Activated naive CD4-positive, alpha-beta T cell treated with anti-CD3 and anti-CD28 coated beads, Interleukin-2, amount 10 ng/mL, durations not matched to agents 7 days and 5 days (primary cell): Measurements from ENCODE around the gene SMC3.
"Not testable (repeated sequence)": the region's sequence is repeated elsewhere in the genome, so short reads cannot be mapped to it uniquely, and the experiment has no call there.

Experiments
- CTCF ChIA-PET: fragments of 350-600 bp; sonication (Branson Sonifier 250); formaldehyde crosslinking; loops from one replicate; lab custom pipeline; 2021; ENCODE audit warnings: antibody characterized with exemption; lab: Charles Lee
- DNase-seq: peaks from one replicate; pipeline ENCODE4 v3.0.0-alpha.2; 2020
- H3K27ac Mint-ChIP-seq: one replicate; pipeline ENCODE4 v1.8.0; 2021; ENCODE audit warnings: mild to moderate bottlenecking, moderate library complexity, mixed read lengths
- H3K27me3 Mint-ChIP-seq: one replicate; pipeline ENCODE4 v1.8.0; 2021; ENCODE audit warnings: mild to moderate bottlenecking, mixed read lengths
- H3K36me3 Mint-ChIP-seq: one replicate; pipeline ENCODE4 v1.8.0; 2021; ENCODE audit warnings: mixed read lengths
- H3K4me1 Mint-ChIP-seq: one replicate; pipeline ENCODE4 v1.8.0; 2021; ENCODE audit warnings: mixed read lengths
- H3K4me3 Mint-ChIP-seq: one replicate; pipeline ENCODE4 v1.8.0; 2021; ENCODE audit warnings: mild to moderate bottlenecking, moderate library complexity, mixed read lengths
- H3K9me3 Mint-ChIP-seq: one replicate; pipeline ENCODE4 v1.8.0; 2021; ENCODE audit warnings: mixed read lengths

The SMC3 gene

GRCh38 chr10:110612629-110613028, 45.1 kb downstream of the SMC3 start:
- Mint-ChIP-seq H3K4me3 (no peak overlapping the region), H3K27ac (no peak overlapping the region), H3K27me3 (peaks cover 3% of the 10 kb centered on the region), H3K4me1 (peaks cover 29% of the 10 kb centered on the region), H3K36me3 (peaks cover 3% of the 10 kb centered on the region), H3K9me3 (no peaks in the 10 kb centered on the region)
- CTCF ChIA-PET, result interaction anchor here (0.9 to 4.9 kb wide), 5 partner anchors 21 to 68 kb away, joined by 3 to 32 read pairs (median 6); no protein-coding TSS in a partner anchor
- no peak for DNase-seq

GRCh38 chr10:110613341-110613995, 46.0 kb downstream of the SMC3 start:
- H3K4me3 Mint-ChIP-seq, result no peak overlapping the region
- H3K36me3 Mint-ChIP-seq, result peaks cover 2% of the 10 kb centered on the region
- no peaks in the 10 kb centered on the region for H3K9me3 Mint-ChIP-seq
- DNase-seq, result no peak
- H3K4me1 Mint-ChIP-seq, result peaks cover 36% of the 10 kb centered on the region
- peaks cover 3% of the 10 kb centered on the region for H3K27me3 Mint-ChIP-seq
- no peak overlapping the region for H3K27ac Mint-ChIP-seq
- CTCF ChIA-PET, result interaction anchor here (2.3 to 4.9 kb wide), 3 partner anchors 10 to 61 kb away, joined by 5 to 32 read pairs (median 10); no protein-coding TSS in a partner anchor

- Mint-ChIP-seq H3K4me3 (no peak overlapping the region), H3K9me3 (no peaks in the 10 kb centered on the region), H3K27me3 (peaks cover 3% of the 10 kb centered on the region), H3K27ac (no peak overlapping the region), H3K4me1 (peaks cover 36% of the 10 kb centered on the region), H3K36me3 (peaks cover 2% of the 10 kb centered on the region)
- CTCF ChIA-PET, result interaction anchor here (2.3 to 4.9 kb wide), 2 partner anchors 9 to 58 kb away, joined by 5 to 32 read pairs; no protein-coding TSS in a partner anchor
- DNase-seq, result no peak
These were observed 46.6 kb downstream of the SMC3 start for GRCh38 chr10:110613996-110614495.

- no peaks in the 10 kb centered on the region for H3K9me3 Mint-ChIP-seq
These were observed 47.7 kb downstream of the SMC3 start for GRCh38 chr10:110615057-110615747.

GRCh38 chr10:110616493-110617033, 49.1 kb downstream of the SMC3 start:
- Mint-ChIP-seq H3K4me3 (no peak overlapping the region), H3K9me3 (no peaks in the 10 kb centered on the region), H3K4me1 (peaks cover 29% of the 10 kb centered on the region), H3K27ac (no peak overlapping the region), H3K36me3 (no peaks in the 10 kb centered on the region), H3K27me3 (peaks cover 3% of the 10 kb centered on the region)
- DNase-seq, result no peak
- CTCF ChIA-PET, result interaction anchor here (0.8 to 1.6 kb wide), 4 partner anchors 25 to 311 kb away, joined by 3 to 12 read pairs (median 4); no protein-coding TSS in a partner anchor

More at GRCh38 chr10:110615057-110615747, 47.7 kb downstream of the SMC3 start:
- no peak overlapping the region for H3K4me3 Mint-ChIP-seq
- CTCF ChIA-PET, result interaction anchor here (0.5 to 2.3 kb wide), 7 partner anchors 8 to 436 kb away, joined by 3 to 12 read pairs (median 3); no protein-coding TSS in a partner anchor
- H3K27me3 Mint-ChIP-seq, result peaks cover 3% of the 10 kb centered on the region
- H3K4me1 Mint-ChIP-seq, result peaks cover 36% of the 10 kb centered on the region
- no peak for DNase-seq
- H3K27ac Mint-ChIP-seq, result no peak overlapping the region
- no peaks in the 10 kb centered on the region for H3K36me3 Mint-ChIP-seq

- Mint-ChIP-seq H3K4me1 (peaks cover 20% of the 10 kb centered on the region), H3K4me3 (no peak overlapping the region), H3K27ac (peak overlapping the region; percentile 7)
These were observed 50.1 kb downstream of the SMC3 start for GRCh38 chr10:110617425-110618229.

GRCh38 chr10:110618230-110618610, 50.7 kb downstream of the SMC3 start:
- peaks cover 18% of the 10 kb centered on the region for H3K4me1 Mint-ChIP-seq
- no peak overlapping the region for H3K4me3 Mint-ChIP-seq
- H3K9me3 Mint-ChIP-seq, result no peaks in the 10 kb centered on the region
- no peak for DNase-seq
- CTCF ChIA-PET, result no interaction called here
- peaks cover 3% of the 10 kb centered on the region for H3K27me3 Mint-ChIP-seq
- peak overlapping the region; percentile 7 for H3K27ac Mint-ChIP-seq
- no peaks in the 10 kb centered on the region for H3K36me3 Mint-ChIP-seq

More at GRCh38 chr10:110617425-110618229, 50.1 kb downstream of the SMC3 start:
- CTCF ChIA-PET, result interaction anchor here (0.8 to 1.2 kb wide), 2 partner anchors 23 to 64 kb away, joined by 3 to 4 read pairs; no protein-coding TSS in a partner anchor
- H3K27me3 Mint-ChIP-seq, result peaks cover 3% of the 10 kb centered on the region
- no peaks in the 10 kb centered on the region for H3K9me3 Mint-ChIP-seq
- DNase-seq, result peak; percentile 31
- H3K36me3 Mint-ChIP-seq, result no peaks in the 10 kb centered on the region

GRCh38 chr10:110619514-110620397, 52.3 kb downstream of the SMC3 start:
- H3K9me3 Mint-ChIP-seq, result no peaks in the 10 kb centered on the region
- CTCF ChIA-PET, result no interaction called here
- peaks cover 18% of the 10 kb centered on the region for H3K4me1 Mint-ChIP-seq
- DNase-seq, result no peak
- no peak overlapping the region for H3K27ac Mint-ChIP-seq
- peaks cover 3% of the 10 kb centered on the region for H3K27me3 Mint-ChIP-seq
- H3K4me3 Mint-ChIP-seq, result no peak overlapping the region
- no peaks in the 10 kb centered on the region for H3K36me3 Mint-ChIP-seq

- no peak for DNase-seq
- no peaks in the 10 kb centered on the region for H3K36me3 Mint-ChIP-seq
- H3K27me3 Mint-ChIP-seq, result peaks cover 4% of the 10 kb centered on the region
- no peak overlapping the region for H3K27ac Mint-ChIP-seq
- H3K9me3 Mint-ChIP-seq, result no peaks in the 10 kb centered on the region
- no peak overlapping the region for H3K4me3 Mint-ChIP-seq
- CTCF ChIA-PET, result interaction anchor here (0.6 kb wide), 1 partner anchor 51 kb away, joined by 3 read pairs; no protein-coding TSS in a partner anchor
- peaks cover 18% of the 10 kb centered on the region for H3K4me1 Mint-ChIP-seq
These were observed 52.9 kb downstream of the SMC3 start for GRCh38 chr10:110620398-110620719.

GRCh38 chr10:110623316-110623715, 55.8 kb downstream of the SMC3 start:
- not testable (repeated sequence) for H3K4me3 Mint-ChIP-seq, DNase-seq, H3K9me3 Mint-ChIP-seq, H3K27ac Mint-ChIP-seq, H3K36me3 Mint-ChIP-seq, H3K4me1 Mint-ChIP-seq
- peaks cover 17% of the 10 kb centered on the region for H3K27me3 Mint-ChIP-seq
- CTCF ChIA-PET, result interaction anchor here (0.8 to 1.7 kb wide), 2 partner anchors 9 to 13 kb away, joined by 3 to 5 read pairs; no protein-coding TSS in a partner anchor

- CTCF ChIA-PET, result interaction anchor here (1.0 kb wide), 1 partner anchor 14 kb away, joined by 3 read pairs; no protein-coding TSS in a partner anchor
- Mint-ChIP-seq H3K9me3 (no peaks in the 10 kb centered on the region), H3K36me3 (no peaks in the 10 kb centered on the region), H3K27ac (no peak overlapping the region), H3K4me3 (no peak overlapping the region), H3K4me1 (no peaks in the 10 kb centered on the region), H3K27me3 (peaks cover 25% of the 10 kb centered on the region)
- DNase-seq, result no peak
These were observed 57.9 kb downstream of the SMC3 start for GRCh38 chr10:110625356-110625894.

GRCh38 chr10:110625951-110626855, 58.7 kb downstream of the SMC3 start:
- Mint-ChIP-seq H3K4me3 (no peak overlapping the region), H3K36me3 (no peaks in the 10 kb centered on the region), H3K9me3 (no peaks in the 10 kb centered on the region), H3K27me3 (peaks cover 25% of the 10 kb centered on the region), H3K27ac (no peak overlapping the region), H3K4me1 (no peaks in the 10 kb centered on the region)
- CTCF ChIA-PET, result no interaction called here
- DNase-seq, result no peak
